ENCODE data around the gene PTX4.
"Not testable (repeated sequence)": the region's sequence is repeated elsewhere in the genome, so short reads cannot be mapped to it uniquely, and the experiment has no call there.

PTX4 gene

GRCh38 chr16:1481906-1482835 is 6.6 kb downstream of the PTX4 start:
- DNase-seq (ENCODE audit: low read depth in 2 of 2) = no peak

DNA sequence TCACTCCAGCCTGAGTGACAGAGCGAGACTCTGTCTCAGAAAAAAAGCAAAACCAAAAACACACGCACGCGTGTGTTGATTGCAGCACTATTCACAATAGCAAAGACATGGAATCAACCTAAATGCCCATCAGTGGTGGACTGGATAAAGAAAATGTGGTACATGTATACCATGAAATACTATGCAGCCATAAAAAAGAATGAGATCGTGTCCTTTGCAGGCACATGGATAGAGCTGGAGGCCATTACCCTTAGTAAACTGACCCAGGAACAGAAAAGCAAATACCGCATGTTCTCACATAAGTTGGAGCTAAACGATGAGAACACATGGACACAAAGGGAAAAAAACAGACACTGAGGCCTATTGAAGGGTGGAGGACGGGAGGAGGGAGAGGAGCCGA is 9.8 kb downstream of the PTX4 start:
- not testable (repeated sequence) for DNase-seq (ENCODE audit: low read depth in 2 of 2)

DNA sequence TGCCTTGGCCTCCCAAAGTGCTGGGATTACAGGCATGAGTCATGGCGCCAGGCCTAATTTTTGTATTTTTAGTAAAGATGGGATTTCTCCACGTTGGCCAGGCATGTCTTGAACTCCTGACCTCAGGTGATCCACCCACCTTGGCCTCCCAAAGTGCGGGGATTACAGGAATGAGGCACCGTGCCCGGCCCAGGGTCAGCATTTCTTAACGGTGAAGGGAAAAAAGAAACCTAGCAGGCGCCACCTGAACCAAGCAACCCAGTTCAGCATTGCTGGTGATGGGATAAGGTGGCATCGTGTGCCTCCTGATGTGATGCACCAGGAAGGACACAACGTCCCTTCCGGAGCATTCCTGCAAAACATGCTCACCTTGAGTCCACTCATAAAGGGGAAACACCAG is 11.7 kb downstream of the PTX4 start:
- no peak for DNase-seq (ENCODE audit: low read depth in 2 of 2)

GRCh38 chr16:1475552-1476114 is 13.1 kb downstream of the PTX4 start:
- DNase-seq (ENCODE audit: low read depth in 2 of 2) = no peak

- peak; percentile 78 to 85 for DNase-seq (ENCODE audit: low read depth in 2 of 2)
Observed at GRCh38 chr16:1474796-1475551, 13.8 kb downstream of the PTX4 start, which contains the start of gene CLCN7. TSS of gene CLCN7 (minus strand) at chr16:1475028. CDS start at chr16:1474974, 54 bp downstream.

DNA sequence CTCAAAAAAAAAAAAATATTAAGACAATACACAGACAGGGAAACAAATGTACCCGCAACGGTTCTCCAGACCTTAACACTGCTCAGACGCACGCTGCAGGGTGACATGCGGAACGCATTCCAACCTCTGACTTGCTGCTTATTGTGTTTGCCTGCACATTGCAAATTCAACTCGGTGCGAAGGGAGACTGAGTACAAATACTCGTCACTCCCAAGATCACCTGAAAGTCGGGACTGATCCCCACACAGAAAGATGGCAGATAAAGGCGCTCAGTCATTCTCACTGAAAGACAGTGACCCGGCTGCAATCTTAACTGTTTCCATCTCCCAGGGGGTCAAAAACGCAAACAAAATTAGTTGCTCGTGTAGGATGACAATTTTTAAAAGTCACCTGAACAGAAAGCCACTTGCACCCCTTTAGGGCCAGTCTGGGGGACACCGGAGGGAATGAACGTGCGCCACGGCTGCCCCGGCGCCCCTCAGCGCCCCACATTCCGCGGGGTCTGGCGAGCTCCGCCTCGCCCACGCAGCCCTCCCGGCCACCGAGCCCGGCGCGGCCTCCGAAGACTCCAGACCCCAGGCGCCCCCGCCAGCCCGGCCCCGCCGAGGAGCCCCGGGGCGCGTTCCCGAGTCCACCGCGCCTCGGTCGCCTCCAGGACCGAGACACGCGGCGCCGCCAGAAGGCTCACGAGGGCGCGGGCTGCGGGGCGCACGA is 14.5 kb downstream of the PTX4 start:
- DNase-seq (ENCODE audit: low read depth in 2 of 2) = no peak

GRCh38 chr16:1472974-1473373 is 15.8 kb downstream of the PTX4 start:
- no peak for DNase-seq (ENCODE audit: low read depth in 2 of 2)

GRCh38 chr16:1471569-1472194 is 17.1 kb downstream of the PTX4 start:
- no peak for DNase-seq (ENCODE audit: low read depth in 2 of 2)

DNA sequence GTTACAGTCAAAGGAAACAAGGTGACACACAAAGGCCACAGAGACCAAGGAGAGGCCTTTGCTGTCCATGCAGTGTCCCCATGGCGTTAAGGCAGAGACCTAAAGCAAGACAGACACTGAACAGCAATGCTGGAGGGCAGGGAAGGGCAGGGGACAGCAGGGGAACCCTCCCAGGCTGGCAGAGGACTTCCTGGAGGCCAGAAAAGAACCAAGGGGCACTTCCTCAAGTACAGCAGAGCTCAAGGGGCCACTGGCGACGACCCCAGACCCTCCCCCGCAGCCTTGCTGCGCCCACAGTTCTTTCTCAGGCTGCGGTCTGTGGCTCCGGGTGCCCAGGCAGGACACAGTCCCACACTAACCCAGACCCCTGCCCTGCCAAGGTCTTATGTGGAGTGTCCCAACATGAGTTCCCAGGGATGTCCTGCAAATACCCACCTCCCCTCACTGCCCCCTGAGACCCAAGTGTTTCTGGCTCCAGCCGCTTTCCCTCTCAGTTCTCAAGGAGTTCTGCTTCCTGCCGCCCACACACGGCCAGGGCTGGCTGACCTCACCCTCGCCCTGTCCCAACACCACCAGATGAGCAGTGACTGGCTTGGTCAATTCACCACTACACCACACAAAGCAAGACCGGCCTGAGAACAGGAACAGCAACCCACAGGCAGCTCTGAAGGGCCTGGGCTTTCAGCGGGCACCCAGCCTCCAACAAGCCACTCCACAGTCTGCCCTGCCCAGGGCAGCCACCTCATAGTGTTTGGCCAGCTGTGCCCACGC is 18.1 kb downstream of the PTX4 start:
- DNase-seq (ENCODE audit: low read depth in 2 of 2) = no peak

- no peak for DNase-seq (ENCODE audit: low read depth in 2 of 2)
Observed at GRCh38 chr16:1469693-1470201, 19.0 kb downstream of the PTX4 start.

DNA sequence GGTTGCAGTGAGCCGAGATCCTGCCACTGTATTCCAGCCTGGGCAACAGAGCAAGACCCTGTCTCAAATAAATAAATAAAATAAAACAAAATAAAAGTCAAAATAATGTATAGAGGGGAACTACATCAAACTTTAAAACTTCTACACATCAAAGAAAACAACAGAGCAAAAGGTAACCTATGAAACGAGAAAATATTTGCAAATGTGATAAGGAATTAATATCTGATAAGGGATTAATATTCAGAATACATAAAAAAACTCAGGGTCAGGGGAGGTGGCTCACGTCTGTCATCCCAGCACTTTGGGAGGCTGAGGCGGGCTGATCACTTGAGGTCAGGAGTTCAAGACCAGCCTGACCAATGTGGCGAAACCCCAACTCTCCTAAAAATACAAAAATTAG is 19.6 kb downstream of the PTX4 start:
- not testable (repeated sequence) for DNase-seq (ENCODE audit: low read depth in 2 of 2)

GRCh38 chr16:1468426-1468810 is 20.3 kb downstream of the PTX4 start:
- DNase-seq (ENCODE audit: low read depth in 2 of 2) = no peak

DNA sequence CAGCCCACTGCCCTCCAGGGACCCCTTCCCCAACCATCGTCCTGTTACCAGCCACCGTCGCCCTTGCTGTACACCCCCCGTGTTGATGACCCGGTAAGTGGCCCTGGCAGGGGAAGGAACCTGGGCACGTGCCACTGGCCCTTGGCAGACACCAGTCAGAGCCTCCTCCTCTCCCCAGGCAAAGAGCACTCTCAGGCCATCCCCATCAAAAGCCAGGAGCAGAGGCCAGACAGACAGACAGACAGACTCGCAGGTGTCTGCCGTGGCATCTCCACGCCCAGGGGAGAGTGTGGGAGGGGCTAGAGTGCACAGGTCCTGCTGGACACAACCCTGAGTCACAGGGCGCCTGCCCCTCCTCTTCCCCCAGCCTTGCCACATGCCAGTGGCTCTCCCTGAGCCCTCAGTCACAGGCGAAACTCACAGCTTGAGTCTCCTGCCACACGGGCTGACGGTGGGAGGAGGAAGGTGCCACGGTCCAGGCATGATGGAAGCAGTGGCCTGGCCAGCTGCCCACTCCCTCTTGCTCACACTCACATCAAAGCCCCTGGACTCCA is 21.7 kb downstream of the PTX4 start:
- no peak for DNase-seq (ENCODE audit: low read depth in 2 of 2)

GRCh38 chr16:1466054-1466453 is 22.7 kb downstream of the PTX4 start:
- DNase-seq (ENCODE audit: low read depth in 2 of 2) = no peak

DNA sequence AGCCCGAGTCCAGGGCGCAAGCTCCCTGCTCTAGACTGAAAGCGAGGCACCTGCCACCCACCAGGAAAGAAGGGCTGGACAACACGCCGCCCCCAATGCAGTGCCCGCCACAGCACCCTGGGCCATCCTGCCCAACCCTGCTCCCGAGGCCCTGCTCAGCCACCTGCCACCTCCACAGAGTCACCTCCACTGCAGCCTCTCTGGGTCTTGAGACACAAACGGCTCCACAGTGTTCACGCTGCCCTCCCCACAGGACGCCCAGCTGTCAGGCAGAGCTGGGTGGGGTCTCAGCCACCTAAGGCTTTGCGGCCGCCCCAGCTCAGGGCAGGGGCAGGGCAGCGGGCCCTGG is 23.2 kb downstream of the PTX4 start:
- DNase-seq (ENCODE audit: low read depth in 2 of 2) = no peak

DNA sequence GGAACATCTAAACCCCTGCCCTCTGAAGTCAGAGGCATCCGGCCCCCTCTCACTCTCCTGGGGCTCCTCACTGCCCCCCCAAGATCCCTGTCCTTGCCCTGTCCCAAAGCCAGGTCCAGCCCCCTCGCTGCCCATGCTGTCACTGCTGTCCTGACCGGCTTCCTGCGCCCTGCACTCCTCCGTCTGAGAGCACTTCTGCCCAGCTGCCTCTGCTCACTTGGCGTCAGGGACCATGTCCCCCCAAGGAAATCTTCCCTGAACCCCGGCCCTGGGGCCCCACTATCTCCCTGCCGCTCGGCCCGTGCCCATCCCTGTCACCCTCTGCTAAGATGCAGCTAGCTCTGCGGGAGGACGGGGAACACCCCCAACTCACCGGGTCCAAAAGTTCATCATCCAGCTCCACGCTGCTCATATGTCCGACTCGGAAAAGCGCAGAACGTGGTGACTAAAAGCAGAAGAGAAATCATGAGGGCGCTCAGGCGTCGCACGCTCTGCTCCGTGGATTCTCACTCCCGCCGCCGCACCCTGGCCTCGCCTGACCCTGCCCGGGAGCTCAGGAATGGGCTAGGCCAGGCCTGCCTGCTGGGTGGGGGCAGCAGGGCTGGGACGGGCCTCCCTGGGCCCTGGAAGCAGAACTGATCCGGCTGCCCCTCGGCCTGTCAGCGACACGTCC is 23.7 kb downstream of the PTX4 start:
- no peak for DNase-seq (ENCODE audit: low read depth in 2 of 2)

- DNase-seq (ENCODE audit: low read depth in 2 of 2) = no peak
Observed at GRCh38 chr16:1464196-1464893, 24.4 kb downstream of the PTX4 start.

DNA sequence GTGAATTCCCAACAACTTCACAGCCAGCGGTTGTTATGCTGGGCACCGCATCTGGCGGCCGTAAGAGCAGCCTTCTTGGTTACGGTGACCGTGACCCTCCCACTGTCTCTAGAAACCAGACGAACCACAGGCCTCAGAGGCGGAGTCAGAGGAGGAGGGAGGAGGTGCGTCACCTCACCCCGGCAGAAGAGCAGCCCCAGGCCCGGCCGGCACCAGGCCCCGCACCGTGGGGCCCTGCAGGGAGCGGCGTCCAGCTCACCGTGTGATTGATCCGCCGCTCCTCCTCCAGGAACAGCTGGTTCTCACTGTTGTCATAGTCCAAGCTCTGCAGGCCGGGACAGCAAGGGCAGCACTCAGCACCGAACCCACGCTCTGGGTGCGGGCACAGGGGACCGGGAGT is 27.6 kb downstream of the PTX4 start:
- no peak for DNase-seq (ENCODE audit: low read depth in 2 of 2)

DNA sequence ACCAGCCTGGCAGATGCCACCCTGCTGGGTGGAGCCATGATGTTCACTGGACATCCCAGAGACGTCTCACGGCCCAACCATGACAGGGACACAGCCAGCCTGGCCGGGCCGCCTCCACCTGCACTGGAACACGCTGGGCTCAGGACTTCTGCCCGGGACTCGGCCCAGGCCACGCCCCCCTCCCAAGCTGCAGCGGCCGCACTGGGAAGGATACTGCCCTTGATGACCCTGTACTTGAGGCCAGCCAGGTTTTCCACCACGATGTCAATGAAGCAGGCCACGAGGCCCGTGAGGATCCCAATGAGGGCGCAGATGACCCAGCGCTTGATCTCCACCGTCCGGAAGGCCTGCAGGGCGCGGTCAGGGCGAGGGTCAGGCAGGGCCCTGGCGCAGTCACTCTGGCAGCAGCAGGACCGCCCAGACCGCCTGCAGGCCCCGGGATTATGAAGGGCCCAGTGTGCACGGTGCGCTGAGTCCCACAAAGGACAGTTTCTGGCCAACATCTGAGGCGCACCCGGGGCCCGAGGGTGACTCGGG is 28.1 kb downstream of the PTX4 start:
- no peak for DNase-seq (ENCODE audit: low read depth in 2 of 2)
